SK-N-SH treated with all-trans-retinoic acid at 6 μM for 48 hours (cell line): ENCODE results near the gene ZBTB7C.

ENCODE experiments used
- ARNTL ChIP-seq: fragments of 450-650 bp; formaldehyde crosslinking; IDR thresholded peaks from 2 replicates; pipeline ENCODE4 v1.5.0; 2020; ENCODE audit warnings: low read depth, mild to moderate bottlenecking, moderate library complexity, borderline replicate concordance
- CSDC2 ChIP-seq: fragments of 250-450 bp; sonication (Bioruptor Pico); IDR thresholded peaks from 2 replicates; pipeline ENCODE4 v1.5.0; 2020; ENCODE audit warnings: mild to moderate bottlenecking, moderate library complexity
- PPARA ChIP-seq: fragments of 250-450 bp; sonication (Bioruptor Pico); IDR thresholded peaks from 2 replicates; pipeline ENCODE4 v1.5.0; 2020; ENCODE audit warnings: mild to moderate bottlenecking, borderline replicate concordance
- ZC3H10 ChIP-seq: fragments of 250-450 bp; sonication (Bioruptor Pico); IDR thresholded peaks from 2 replicates; pipeline ENCODE4 v1.5.1; 2021; ENCODE audit warnings: mild to moderate bottlenecking, moderate library complexity
- ZNF70 ChIP-seq: fragments of 450-650 bp; formaldehyde crosslinking; IDR thresholded peaks from 2 replicates; pipeline ENCODE4 v1.5.0; 2020; ENCODE audit warnings: mild to moderate bottlenecking, moderate library complexity
- ZNF8 ChIP-seq: fragments of 450-650 bp; formaldehyde crosslinking; IDR thresholded peaks from 2 replicates; pipeline ENCODE4 v1.5.0; 2020; ENCODE audit warnings: mild to moderate bottlenecking, moderate library complexity
- TF ChIP-seq, protein P1 (sequence below): fragments of 250-450 bp; sonication (Bioruptor Pico); IDR thresholded peaks from 2 replicates; pipeline ENCODE4 v1.5.1; 2020; ENCODE audit warnings: low read depth, mild to moderate bottlenecking, moderate library complexity
- TF ChIP-seq, protein P2 (sequence below): fragments of 250-450 bp; sonication (Bioruptor Pico); IDR thresholded peaks from 2 replicates; pipeline ENCODE4 v1.8.0; 2021; ENCODE audit warnings: low read depth, mild to moderate bottlenecking, moderate library complexity, borderline replicate concordance

DNA sequence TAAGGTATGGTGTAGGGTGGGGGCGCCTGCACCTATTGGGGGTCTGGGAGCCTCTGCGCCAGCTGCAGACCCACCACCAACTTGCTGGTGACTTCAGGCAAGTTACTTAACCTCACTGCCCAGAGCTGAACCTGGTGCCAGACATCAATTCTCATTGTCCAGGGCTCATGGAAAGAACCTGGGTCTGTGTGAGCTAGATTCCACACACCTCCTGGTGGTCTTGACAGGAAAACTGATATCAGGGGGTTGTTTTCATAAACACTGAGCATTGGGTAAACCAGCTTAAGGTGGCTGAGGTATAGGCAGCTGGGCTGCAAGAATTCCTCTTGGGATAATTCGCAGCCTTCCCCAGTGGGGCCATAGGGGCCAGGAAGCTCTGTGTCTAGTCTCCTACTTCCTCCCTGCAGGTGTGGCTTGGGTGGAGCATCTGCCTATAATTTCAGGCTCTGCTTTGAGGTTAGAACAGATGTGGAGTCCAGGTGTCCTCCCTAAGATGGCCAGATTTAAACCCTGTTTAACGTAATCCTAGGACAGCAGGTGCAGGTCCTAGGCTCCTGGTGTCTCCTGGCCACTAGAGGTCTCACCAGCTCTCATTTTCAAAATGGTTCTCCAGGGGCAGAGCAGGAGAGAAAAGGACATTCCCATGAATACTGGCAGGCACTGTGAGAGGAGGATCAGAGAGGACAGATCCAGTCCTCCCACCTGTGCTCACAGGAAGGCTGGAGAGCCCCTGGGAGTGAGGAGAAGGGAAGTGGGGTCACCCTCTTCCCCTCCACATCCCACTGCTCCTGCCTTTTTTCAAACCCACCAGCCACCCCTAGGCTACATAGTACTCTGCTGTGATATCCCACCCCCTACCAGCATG lies 378.3 kb downstream of the ZBTB7C start:
- TF ChIP-seq PPARA (CRISPR knock-in tag) (no peak), ZC3H10 (CRISPR knock-in tag) (no peak), CSDC2 (no peak), ZNF70 (CRISPR knock-in tag) (no peak), ZNF8 (no peak), ARNTL (CRISPR knock-in tag) (no peak)
- TF ChIP-seq, protein P1, sequence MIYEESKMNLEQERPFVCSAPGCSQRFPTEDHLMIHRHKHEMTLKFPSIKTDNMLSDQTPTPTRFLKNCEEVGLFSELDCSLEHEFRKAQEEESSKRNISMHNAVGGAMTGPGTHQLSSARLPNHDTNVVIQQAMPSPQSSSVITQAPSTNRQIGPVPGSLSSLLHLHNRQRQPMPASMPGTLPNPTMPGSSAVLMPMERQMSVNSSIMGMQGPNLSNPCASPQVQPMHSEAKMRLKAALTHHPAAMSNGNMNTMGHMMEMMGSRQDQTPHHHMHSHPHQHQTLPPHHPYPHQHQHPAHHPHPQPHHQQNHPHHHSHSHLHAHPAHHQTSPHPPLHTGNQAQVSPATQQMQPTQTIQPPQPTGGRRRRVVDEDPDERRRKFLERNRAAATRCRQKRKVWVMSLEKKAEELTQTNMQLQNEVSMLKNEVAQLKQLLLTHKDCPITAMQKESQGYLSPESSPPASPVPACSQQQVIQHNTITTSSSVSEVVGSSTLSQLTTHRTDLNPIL (CRISPR knock-in tag), result no peak
- TF ChIP-seq, protein P2, sequence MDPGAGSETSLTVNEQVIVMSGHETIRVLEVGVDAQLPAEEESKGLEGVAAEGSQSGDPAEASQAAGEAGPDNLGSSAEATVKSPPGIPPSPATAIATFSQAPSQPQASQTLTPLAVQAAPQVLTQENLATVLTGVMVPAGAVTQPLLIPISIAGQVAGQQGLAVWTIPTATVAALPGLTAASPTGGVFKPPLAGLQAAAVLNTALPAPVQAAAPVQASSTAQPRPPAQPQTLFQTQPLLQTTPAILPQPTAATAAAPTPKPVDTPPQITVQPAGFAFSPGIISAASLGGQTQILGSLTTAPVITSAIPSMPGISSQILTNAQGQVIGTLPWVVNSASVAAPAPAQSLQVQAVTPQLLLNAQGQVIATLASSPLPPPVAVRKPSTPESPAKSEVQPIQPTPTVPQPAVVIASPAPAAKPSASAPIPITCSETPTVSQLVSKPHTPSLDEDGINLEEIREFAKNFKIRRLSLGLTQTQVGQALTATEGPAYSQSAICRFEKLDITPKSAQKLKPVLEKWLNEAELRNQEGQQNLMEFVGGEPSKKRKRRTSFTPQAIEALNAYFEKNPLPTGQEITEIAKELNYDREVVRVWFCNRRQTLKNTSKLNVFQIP (CRISPR knock-in tag), result no peak
